H1 (cell line): Measurements from ENCODE around the gene SSUH2. TPM values are rescaled to one million over a fixed set of nuclear protein-coding genes. Genes with fewer than 3 reads are reported as not detected.

Experiments used
- CTCF ChIA-PET: fragments of 300-600 bp; sonication (Branson Sonifier 250); formaldehyde crosslinking; loops from one replicate; lab custom pipeline; 2021; ENCODE audit not compliant: partially characterized antibody; lab: Charles Lee
- POLR2A ChIA-PET: fragments of 300-600 bp; sonication (Branson Sonifier 250); formaldehyde crosslinking; loops from one replicate; lab custom pipeline; 2021; ENCODE audit warnings: inconsistent platforms; ENCODE audit not compliant: partially characterized antibody; lab: Charles Lee
- DNase-seq, 2 experiments: peaks; one replicate each; pipeline versions ENCODE4 v3.0.0 to v3.0.0-alpha.2; 2010 to 2022; ENCODE audit warnings: low spot score in 2 of 2, low read depth in 1 of 2, mixed read lengths in 1 of 2
- FAIRE-seq: peaks from 2 replicates; lab custom pipeline; 2011; peaks lifted over from hg19 to GRCh38; lab: Jason Lieb, UNC
- H2AFZ ChIP-seq: 2 replicates; pipeline ENCODE4 v1.8.1; 2012; ENCODE audit warnings: low read length, inconsistent platforms
- H2AK5ac ChIP-seq: 2 replicates; pipeline ENCODE4 v1.6.1; 2013; ENCODE audit warnings: low read depth, low read length
- H2BK120ac ChIP-seq: replicated peaks from 2 replicates; pipeline ENCODE3; 2013; ENCODE audit warnings: low read depth, low read length, inconsistent platforms
- H2BK12ac ChIP-seq: 2 replicates; pipeline ENCODE4 v1.6.1; 2013; ENCODE audit warnings: low read depth, low read length
- H2BK15ac ChIP-seq: 2 replicates; pipeline ENCODE4 v1.6.1; 2013; ENCODE audit warnings: low read length
- H2BK20ac ChIP-seq: 2 replicates; pipeline ENCODE4 v1.6.1; 2013; ENCODE audit warnings: low read length
- H2BK5ac ChIP-seq: 2 replicates; pipeline ENCODE4 v1.6.1; 2013; ENCODE audit warnings: low read depth, low read length
- H3K14ac ChIP-seq: 2 replicates; pipeline ENCODE4 v1.6.1; 2013; ENCODE audit warnings: inconsistent platforms; ENCODE audit not compliant: insufficient read length
- H3K18ac ChIP-seq: 2 replicates; pipeline ENCODE4 v1.6.1; 2013; ENCODE audit warnings: low read length; ENCODE audit errors: extremely low read depth
- H3K23ac ChIP-seq: 2 replicates; pipeline ENCODE4 v1.6.1; 2013; ENCODE audit warnings: inconsistent platforms; ENCODE audit not compliant: insufficient read length
- H3K23me2 ChIP-seq: 2 replicates; pipeline ENCODE4 v1.6.1; 2013; ENCODE audit warnings: low read depth, low read length
- H3K27ac ChIP-seq: 2 replicates; pipeline ENCODE4 v1.6.1; 2011; ENCODE audit warnings: low read depth, low read length, inconsistent platforms
- H3K27me3 ChIP-seq, 4 experiments: replicated peaks in 1 of 4; 1 replicate in 1 of 4; 2 replicates in 3 of 4; pipeline versions ENCODE4 v1.6.1 to v1.8.1; 2011 to 2013; ENCODE audit warnings: low read length in 3 of 4, mild to moderate bottlenecking in 3 of 4, inconsistent platforms in 2 of 4, mixed read lengths in 2 of 4, moderate library complexity in 1 of 4; ENCODE audit not compliant: control insufficient read depth in 3 of 4, insufficient read depth in 3 of 4; ENCODE audit errors: extremely low read depth in 1 of 4
- H3K36me3 ChIP-seq, 4 experiments: 2 replicates each; pipeline versions ENCODE4 v1.6.1 to v1.8.1; 2011 to 2013; ENCODE audit warnings: mild to moderate bottlenecking in 4 of 4, low read length in 3 of 4, moderate library complexity in 2 of 4, control low read depth in 1 of 4, inconsistent platforms in 1 of 4; ENCODE audit not compliant: insufficient read depth in 4 of 4, control insufficient read depth in 2 of 4
- H3K4ac ChIP-seq: replicated peaks from 2 replicates; pipeline ENCODE3; 2013; ENCODE audit warnings: low read length, low read depth, mixed read lengths, inconsistent platforms; ENCODE audit not compliant: insufficient read length
- H3K4me1 ChIP-seq, 4 experiments: replicated peaks in 1 of 4; 1 replicate in 1 of 4; 2 replicates in 3 of 4; pipeline versions ENCODE4 v1.6.1 to v1.8.1; 2011 to 2013; ENCODE audit warnings: low read length in 3 of 4, inconsistent platforms in 2 of 4, mixed read lengths in 1 of 4; ENCODE audit not compliant: insufficient read depth in 4 of 4, control insufficient read depth in 3 of 4
- H3K4me2 ChIP-seq, 2 experiments: 2 replicates each; pipeline versions ENCODE4 v1.6.1 to v1.8.1; 2011 to 2013; ENCODE audit warnings: low read depth in 2 of 2, low read length in 2 of 2, control low read depth in 1 of 2, inconsistent platforms in 1 of 2, mild to moderate bottlenecking in 1 of 2; ENCODE audit not compliant: insufficient read depth in 1 of 2
- H3K4me3 ChIP-seq, 4 experiments: fragments of 200-600, 300-600 bp in 1 of 4; sonication (generic), shearing (Covaris generic), sonication (Bioruptor Twin) in 1 of 4; 2 replicates each; pipeline versions ENCODE4 v1.5.1 to v1.8.1; 2011 to 2016; ENCODE audit warnings: low read length in 4 of 4, low read depth in 3 of 4, control low read depth in 2 of 4, inconsistent platforms in 2 of 4, mild to moderate bottlenecking in 2 of 4, mixed read lengths in 1 of 4, moderate library complexity in 1 of 4; ENCODE audit not compliant: insufficient read depth in 2 of 4; ENCODE audit errors: extremely low read depth in 1 of 4
- H3K56ac ChIP-seq: replicated peaks from 2 replicates; pipeline ENCODE3; 2013; ENCODE audit warnings: low read depth, mild to moderate bottlenecking, mixed read lengths, low read length, inconsistent platforms; ENCODE audit not compliant: insufficient read length
- H3K79me1 ChIP-seq: 2 replicates; pipeline ENCODE4 v1.6.1; 2013; ENCODE audit warnings: low read depth, low read length, control low read depth
- H3K79me2 ChIP-seq, 2 experiments: 2 replicates each; pipeline versions ENCODE4 v1.6.1 to v1.8.1; 2012 to 2013; ENCODE audit warnings: low read length in 2 of 2, mild to moderate bottlenecking in 2 of 2, inconsistent platforms in 1 of 2; ENCODE audit not compliant: insufficient read depth in 2 of 2, control insufficient read depth in 1 of 2
- H3K9ac ChIP-seq, 4 experiments: replicated peaks in 1 of 4; 1 replicate in 1 of 4; 2 replicates in 3 of 4; pipeline versions ENCODE4 v1.6.1 to v1.8.1; 2011 to 2013; ENCODE audit warnings: low read depth in 3 of 4, low read length in 3 of 4, control low read depth in 2 of 4, mild to moderate bottlenecking in 2 of 4, moderate library complexity in 2 of 4, inconsistent platforms in 1 of 4; ENCODE audit errors: extremely low read depth in 1 of 4
- H3K9me3 ChIP-seq, 2 experiments: 2 replicates each; pipeline versions ENCODE4 v1.6.1 to v1.8.1; 2012 to 2013; ENCODE audit warnings: mild to moderate bottlenecking in 2 of 2, moderate library complexity in 2 of 2, control low read depth in 1 of 2, inconsistent platforms in 1 of 2, low read depth in 1 of 2, low read length in 1 of 2, mixed read lengths in 1 of 2; ENCODE audit not compliant: insufficient read depth in 2 of 2
- H4K20me1 ChIP-seq, 2 experiments: replicated peaks in 1 of 2; 2 replicates each; pipeline versions ENCODE3 to v1.8.1; 2011 to 2013; ENCODE audit warnings: inconsistent platforms in 2 of 2, low read length in 2 of 2, mild to moderate bottlenecking in 1 of 2; ENCODE audit not compliant: insufficient read depth in 2 of 2, control insufficient read depth in 1 of 2
- H4K5ac ChIP-seq: 2 replicates; pipeline ENCODE4 v1.6.1; 2013; ENCODE audit warnings: low read length, low read depth, mixed read lengths, inconsistent platforms; ENCODE audit not compliant: insufficient read length
- H4K8ac ChIP-seq: 2 replicates; pipeline ENCODE4 v1.8.0; 2013; ENCODE audit warnings: mild to moderate bottlenecking, moderate library complexity, low read length, inconsistent platforms; ENCODE audit not compliant: insufficient read depth; ENCODE audit errors: extremely low read depth
- H4K91ac ChIP-seq: replicated peaks from 2 replicates; pipeline ENCODE3; 2013; ENCODE audit warnings: low read length, mixed read lengths, inconsistent platforms; ENCODE audit not compliant: insufficient read length
- WGBS, 2 experiments: shearing (Covaris generic) in 1 of 2; methylation state at CpG; one replicate each; pipeline versions ENCODE4 v1.1.6 to v1.1.7; 2013 to 2015; ENCODE audit warnings: low lambda C conversion rate in 2 of 2, mixed read lengths in 2 of 2, inconsistent platforms in 1 of 2, low coverage in 1 of 2, missing lambda C conversion rate in 1 of 2; ENCODE audit not compliant: insufficient replicate concordance in 2 of 2, insufficient coverage in 1 of 2, insufficient read length in 1 of 2; ENCODE audit errors: extremely low coverage in 1 of 2, missing lambda C conversion rate in 1 of 2; 5-methylcytosine and 5-hydroxymethylcytosine counted together
- polyA plus RNA-seq, 7 experiments: library from polyadenylated mRNA; depleted of rRNA in 3 of 7; stranded (reverse) in 5 of 7; unstranded in 2 of 7; fragments of >200 nt in 5 of 7; fragments of 200-250 nt in 2 of 7; gene quantifications; 1 replicate in 5 of 7; 2 replicates in 1 of 7; 4 replicates in 1 of 7; pipeline versions ENCODE4 v1.2.1 to v1.2.3, GENCODE V29; 2011 to 2013; ENCODE audit warnings: missing spikeins in 2 of 7, mixed read lengths in 2 of 7
- total RNA-seq: library from RNA; stranded (reverse); fragmentation: NEBNext Ultra II Directional; extraction: Animal tissue kit (Norgen Biotek cat#: 25700); gene quantifications from 2 replicates; pipeline ENCODE4 v1.2.1, GENCODE V29; 2021

Gene SSUH2
- total and polyA plus RNA-seq, 2 of the 8 experiments (the other 6 are each of a cell fraction or from before 2014, with no cell fraction given): 0.62 to 0.69 TPM

GRCh38 chr3:8657804-8658305 is 13.3 kb upstream of the SSUH2 start:
- H3K27ac ChIP-seq: no peak overlapping the region
- no peak overlapping the region for H2BK5ac ChIP-seq
- H3K56ac ChIP-seq: no peak overlapping the region
- H3K9ac ChIP-seq: no peak overlapping the region
- H2BK120ac ChIP-seq: no peak overlapping the region
- H4K91ac ChIP-seq: no peak overlapping the region
- no peaks in the 10 kb centered on the region for H3K79me1 ChIP-seq
- no peak overlapping the region for H4K8ac ChIP-seq
- no peaks in the 10 kb centered on the region for H3K23me2 ChIP-seq
- no peak overlapping the region for H3K18ac ChIP-seq
- no peaks in the 10 kb centered on the region for H3K79me2 ChIP-seq
- H2BK20ac ChIP-seq: no peak overlapping the region
- no peaks in the 10 kb centered on the region for H3K9me3 ChIP-seq
- no peaks in the 10 kb centered on the region for H3K36me3 ChIP-seq
- H2AK5ac ChIP-seq: no peak overlapping the region
- no peak overlapping the region for H2AFZ ChIP-seq
- H3K4me1 ChIP-seq: peaks cover 0 to 3% (median 1%) of the 10 kb centered on the region in 4 experiments; a peak in 2 of 7 replicates
- no peak overlapping the region for H3K4me3 ChIP-seq
- no peak overlapping the region for H4K5ac ChIP-seq
- H3K4me2 ChIP-seq: no peak overlapping the region
- CTCF ChIA-PET: no interaction called here
- H3K14ac ChIP-seq: no peak overlapping the region
- no peak overlapping the region for H2BK12ac ChIP-seq
- H3K27me3 ChIP-seq: peaks cover 0 to 3% (median 0%) of the 10 kb centered on the region in 4 experiments; a peak in 2 of 7 replicates
- 86% methylated on average over 8 of the region's 8 CpGs; no CpG with 5 or more reads in 1 of the 2 experiments for WGBS, 2 experiments
- no peak for DNase-seq
- no peak overlapping the region for H3K23ac ChIP-seq
- no peak overlapping the region for H3K4ac ChIP-seq
- H4K20me1 ChIP-seq: no peaks in the 10 kb centered on the region
- POLR2A ChIA-PET: no interaction called here
- H2BK15ac ChIP-seq: no peak overlapping the region
- no peak for FAIRE-seq
